Brain microvascular endothelial cell (primary cell): Measurements from ENCODE around the gene RNF186.

ENCODE experiments used
- DNase-seq: peaks from one replicate; pipeline ENCODE4 v3.0.0-alpha.2; 2020
- H3K27ac ChIP-seq: fragments of 250-450 bp; sonication (Bioruptor Pico); 2 replicates; pipeline ENCODE4 v1.5.1; 2020; ENCODE audit warnings: mild to moderate bottlenecking, moderate library complexity
- H3K27me3 ChIP-seq: fragments of 250-450 bp; sonication (Bioruptor Pico); replicated peaks from 2 replicates; pipeline ENCODE4 v1.5.1; 2020; ENCODE audit warnings: mild to moderate bottlenecking
- H3K36me3 ChIP-seq: fragments of 250-450 bp; sonication (Bioruptor Pico); replicated peaks from 2 replicates; pipeline ENCODE4 v1.5.1; 2020; ENCODE audit warnings: mild to moderate bottlenecking
- H3K4me3 ChIP-seq: 2 replicates; pipeline ENCODE4 v1.5.1; 2011; ENCODE audit warnings: low read depth, mild to moderate bottlenecking, control low read depth, low read length, moderate library complexity
- in situ Hi-C: cut with HindIII; loops from 2 replicates; pipeline ENCODE4 v1.10.0; 2017; ENCODE audit warnings: low sequenced_read_pairs, low pct_ligation_motif_present
- TF ChIP-seq, protein P1 (sequence below): IDR thresholded peaks from 2 replicates; pipeline ENCODE4 v1.5.1; 2011; ENCODE audit warnings: low read depth, mild to moderate bottlenecking, moderate library complexity, low read length, control low read depth, inconsistent platforms; ENCODE audit errors: missing control alignments

Gene RNF186

DNA sequence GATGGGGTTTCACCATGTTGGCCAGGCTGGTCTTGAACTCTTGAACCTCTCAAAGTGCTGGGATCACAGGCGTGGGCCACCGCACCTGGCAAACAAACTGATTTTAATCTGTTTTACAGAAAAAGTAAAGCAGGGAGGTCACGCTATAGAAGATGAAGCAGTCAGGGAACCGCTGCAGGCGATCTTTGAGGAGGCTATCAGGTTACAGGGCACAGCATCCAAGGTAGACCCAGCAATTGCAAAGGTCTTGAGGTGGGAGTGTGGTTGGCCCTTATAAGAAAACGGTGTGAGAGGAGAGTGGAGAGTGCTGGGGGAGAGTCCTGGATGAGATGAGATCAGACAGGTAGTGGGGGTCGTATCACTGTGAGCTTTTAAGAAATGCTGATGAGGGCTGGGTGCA, 12.8 kb downstream of the RNF186 start:
- H3K36me3 ChIP-seq: no peaks in the 10 kb centered on the region
- TF ChIP-seq, protein P1, sequence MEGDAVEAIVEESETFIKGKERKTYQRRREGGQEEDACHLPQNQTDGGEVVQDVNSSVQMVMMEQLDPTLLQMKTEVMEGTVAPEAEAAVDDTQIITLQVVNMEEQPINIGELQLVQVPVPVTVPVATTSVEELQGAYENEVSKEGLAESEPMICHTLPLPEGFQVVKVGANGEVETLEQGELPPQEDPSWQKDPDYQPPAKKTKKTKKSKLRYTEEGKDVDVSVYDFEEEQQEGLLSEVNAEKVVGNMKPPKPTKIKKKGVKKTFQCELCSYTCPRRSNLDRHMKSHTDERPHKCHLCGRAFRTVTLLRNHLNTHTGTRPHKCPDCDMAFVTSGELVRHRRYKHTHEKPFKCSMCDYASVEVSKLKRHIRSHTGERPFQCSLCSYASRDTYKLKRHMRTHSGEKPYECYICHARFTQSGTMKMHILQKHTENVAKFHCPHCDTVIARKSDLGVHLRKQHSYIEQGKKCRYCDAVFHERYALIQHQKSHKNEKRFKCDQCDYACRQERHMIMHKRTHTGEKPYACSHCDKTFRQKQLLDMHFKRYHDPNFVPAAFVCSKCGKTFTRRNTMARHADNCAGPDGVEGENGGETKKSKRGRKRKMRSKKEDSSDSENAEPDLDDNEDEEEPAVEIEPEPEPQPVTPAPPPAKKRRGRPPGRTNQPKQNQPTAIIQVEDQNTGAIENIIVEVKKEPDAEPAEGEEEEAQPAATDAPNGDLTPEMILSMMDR: no peak
- no peak overlapping the region for H3K27ac ChIP-seq
- no peak for DNase-seq
- in situ Hi-C loops: no loop called here
- no peak overlapping the region for H3K4me3 ChIP-seq
- H3K27me3 ChIP-seq: no peaks in the 10 kb centered on the region

DNA sequence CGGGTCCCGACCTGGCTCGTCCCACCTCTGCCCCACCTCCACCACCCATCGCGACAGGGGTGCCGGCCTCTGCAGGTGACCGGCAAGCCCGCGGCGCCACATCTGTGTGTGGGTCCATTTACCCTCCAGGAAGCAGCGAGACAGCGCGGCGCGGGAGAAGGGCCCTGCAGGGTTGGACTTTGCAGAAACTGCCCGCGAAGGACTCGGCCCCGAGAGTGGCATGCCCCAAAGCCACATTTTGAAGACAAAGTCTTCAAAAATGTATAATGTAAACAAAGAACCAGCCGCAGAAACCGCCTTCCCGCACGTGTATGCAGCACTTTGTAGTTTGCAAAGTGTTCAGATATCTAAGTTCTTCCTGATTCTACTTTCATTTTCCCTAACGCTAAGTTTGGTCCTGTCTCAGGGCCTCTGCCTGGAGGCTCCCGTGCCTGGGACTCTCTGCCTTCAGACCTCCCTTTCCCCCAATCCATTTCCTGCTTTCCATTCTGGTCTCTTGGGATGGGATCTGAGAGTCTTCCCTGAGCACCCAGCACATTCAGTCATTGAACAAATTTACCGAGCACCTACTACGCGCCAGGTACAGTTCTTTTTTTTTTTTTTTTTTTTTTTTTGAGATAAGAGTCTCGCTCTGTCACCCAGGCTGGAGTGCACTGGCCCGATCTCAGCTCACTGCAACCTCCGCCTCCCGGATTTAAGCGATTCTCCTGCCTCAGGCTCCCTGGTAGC, 14.8 kb downstream of the RNF186 start:
- H3K27me3 ChIP-seq: no peaks in the 10 kb centered on the region
- in situ Hi-C loops: no loop called here
- no peaks in the 10 kb centered on the region for H3K36me3 ChIP-seq
- H3K27ac ChIP-seq: no peak overlapping the region
- peak overlapping the region; percentile 61 for H3K4me3 ChIP-seq
- TF ChIP-seq, protein P1: no peak
- DNase-seq: peak; percentile 78

DNA sequence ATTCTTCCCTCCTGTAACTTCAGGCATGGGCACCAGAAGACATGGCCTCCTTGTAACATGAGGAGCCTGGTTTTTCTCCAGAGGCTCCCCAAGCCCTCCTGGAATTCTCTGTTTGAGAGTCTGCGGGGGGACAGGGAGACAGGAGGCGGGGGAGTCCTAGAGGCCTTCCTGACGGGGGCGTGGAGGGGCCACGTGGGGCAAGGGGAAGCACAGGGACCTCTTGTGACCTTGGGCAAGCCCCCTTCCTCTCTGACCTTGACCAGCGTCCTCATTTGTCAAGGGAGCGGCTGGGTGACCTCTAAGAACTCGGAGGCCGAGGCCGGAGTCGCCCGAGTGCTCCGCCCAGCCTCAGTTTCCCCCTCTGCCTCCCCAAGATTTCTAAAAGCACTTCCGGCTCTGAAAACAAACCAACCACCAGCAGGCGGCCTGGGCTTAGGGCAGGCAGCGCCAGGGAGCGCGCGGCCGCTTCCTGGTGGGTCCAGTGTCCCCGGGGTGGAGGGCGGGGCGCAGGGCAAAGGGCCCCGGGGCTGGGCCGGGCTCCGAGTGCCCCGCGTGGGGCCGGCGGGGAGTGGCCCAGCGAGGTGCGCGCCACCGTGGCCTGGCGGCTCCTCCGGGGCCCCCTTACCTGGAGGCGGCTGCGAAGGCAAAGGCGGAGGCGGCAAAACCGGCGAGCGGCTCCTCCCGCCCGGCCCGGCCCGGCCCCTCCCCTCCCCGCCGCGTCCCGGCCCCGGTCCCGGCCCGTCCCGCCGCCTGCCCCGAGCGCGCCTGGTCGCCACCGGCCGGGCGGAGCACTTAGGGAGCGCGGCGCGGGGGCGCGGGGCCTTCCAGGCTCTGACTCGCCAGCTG, 15.6 kb downstream of the RNF186 start, which contains the start of gene TMCO4:
TSS of gene TMCO4 (minus strand) at position 687 of the 846 bp plus-strand sequence. CDS start 19,158 bp downstream, outside the sequence.
- no peaks in the 10 kb centered on the region for H3K36me3 ChIP-seq
- no peak for DNase-seq
- in situ Hi-C loops: no loop called here
- peak within 1 kb of the TSS; percentile 61 for H3K4me3 ChIP-seq
- H3K27ac ChIP-seq: no peak within 1 kb of the TSS
- H3K27me3 ChIP-seq: no peaks in the 10 kb centered on the region
- TF ChIP-seq, protein P1: peak; percentile 62

DNA sequence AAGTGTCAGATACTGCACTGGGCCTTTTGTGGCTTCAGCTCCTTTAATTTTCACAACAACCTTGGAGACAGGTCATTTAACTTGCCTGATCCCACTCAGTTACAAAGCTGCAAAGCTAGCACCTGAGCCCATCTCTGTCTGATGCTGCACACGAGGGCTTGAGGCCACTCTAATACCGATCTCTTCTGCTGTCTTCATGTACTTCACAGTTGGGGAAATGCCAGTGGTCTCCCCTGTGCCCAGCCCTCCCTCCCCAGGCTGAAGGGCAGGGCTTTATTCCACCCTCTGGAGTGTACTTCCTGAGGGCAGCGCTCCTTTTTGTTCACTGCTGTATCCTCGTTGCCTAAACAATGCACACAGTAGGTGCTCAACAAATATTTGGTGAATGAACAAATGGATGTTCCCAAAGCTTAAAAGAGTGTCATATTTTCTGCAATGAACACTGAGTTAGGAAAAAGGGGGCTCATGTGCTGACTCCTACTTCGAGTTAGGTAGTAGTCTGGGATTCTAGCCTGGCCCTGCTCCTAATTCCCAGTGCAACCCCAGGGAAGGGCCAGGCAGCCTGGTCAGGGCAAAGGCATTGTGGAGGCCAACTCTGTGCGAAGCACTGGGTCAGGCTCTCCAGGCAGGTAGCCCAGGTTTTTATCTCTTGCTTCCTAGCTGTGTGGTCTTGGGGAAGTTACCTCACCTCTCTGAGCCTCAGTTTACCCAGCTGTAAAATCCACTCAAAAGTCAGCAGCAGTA, 16.4 kb downstream of the RNF186 start:
- Histone ChIP-seq H3K4me3 (no peak overlapping the region), H3K36me3 (no peaks in the 10 kb centered on the region), H3K27me3 (no peaks in the 10 kb centered on the region), H3K27ac (no peak overlapping the region)
- TF ChIP-seq, protein P1: no peak
- DNase-seq: no peak
- in situ Hi-C loops: no loop called here

DNA sequence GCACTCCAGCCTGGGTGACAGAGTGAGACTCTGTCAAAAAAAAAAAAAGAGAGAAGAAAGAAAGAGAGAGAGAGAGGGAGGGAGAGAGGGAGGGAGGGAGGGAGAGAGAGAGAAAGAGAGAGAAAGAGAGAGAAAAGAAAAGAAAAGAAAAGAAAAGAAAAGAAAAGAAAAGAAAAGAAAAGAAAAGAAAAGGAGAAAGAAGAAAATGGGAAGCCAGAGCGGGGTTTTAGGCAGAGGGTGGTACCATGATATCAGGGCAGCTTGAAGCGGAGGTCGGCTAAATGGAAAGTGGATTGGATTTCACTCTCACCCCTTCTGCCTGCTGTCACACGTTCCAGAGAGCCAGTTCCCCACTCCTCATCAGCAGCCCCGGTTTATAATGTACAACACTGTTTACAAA, 17.3 kb downstream of the RNF186 start:
- in situ Hi-C loops: no loop called here
- H3K4me3 ChIP-seq: no peak overlapping the region
- H3K36me3 ChIP-seq: no peaks in the 10 kb centered on the region
- H3K27ac ChIP-seq: no peak overlapping the region
- TF ChIP-seq, protein P1: no peak
- DNase-seq: no peak
- no peaks in the 10 kb centered on the region for H3K27me3 ChIP-seq
